Measurements from ENCODE around the gene TCERG1L. TPM values are rescaled to one million over a fixed set of nuclear protein-coding genes. Genes with fewer than 3 reads are reported as not detected.

The TCERG1L gene
- total and polyA plus RNA-seq, 4 donors, result 0.02 to 0.09 (median 0.08) TPM; not detected in 1

- WGBS, 2 donors, result 82 to 83% methylated on average over 17 of the region's 17 CpGs
- H3K9me3 ChIP-seq (ENCODE audit: control insufficient read depth in 4 of 4, insufficient read depth in 3 of 4, low read length in 3 of 4), result peaks cover 0 to 3% (median 0%) of the 10 kb centered on the region in 4 donors
- H3K36me3 ChIP-seq (ENCODE audit: control insufficient read depth in 4 of 4, insufficient read depth in 4 of 4, low read length in 4 of 4), result no peaks in the 10 kb centered on the region
- H3K27me3 ChIP-seq (ENCODE audit: control insufficient read depth in 3 of 3, insufficient read depth in 3 of 3, low read length in 2 of 3), result peaks cover 0 to 24% (median 18%) of the 10 kb centered on the region in 3 donors
- no peak for ATAC-seq (ENCODE audit: insufficient read depth, low FRiP score)
- TF ChIP-seq, protein P1, sequence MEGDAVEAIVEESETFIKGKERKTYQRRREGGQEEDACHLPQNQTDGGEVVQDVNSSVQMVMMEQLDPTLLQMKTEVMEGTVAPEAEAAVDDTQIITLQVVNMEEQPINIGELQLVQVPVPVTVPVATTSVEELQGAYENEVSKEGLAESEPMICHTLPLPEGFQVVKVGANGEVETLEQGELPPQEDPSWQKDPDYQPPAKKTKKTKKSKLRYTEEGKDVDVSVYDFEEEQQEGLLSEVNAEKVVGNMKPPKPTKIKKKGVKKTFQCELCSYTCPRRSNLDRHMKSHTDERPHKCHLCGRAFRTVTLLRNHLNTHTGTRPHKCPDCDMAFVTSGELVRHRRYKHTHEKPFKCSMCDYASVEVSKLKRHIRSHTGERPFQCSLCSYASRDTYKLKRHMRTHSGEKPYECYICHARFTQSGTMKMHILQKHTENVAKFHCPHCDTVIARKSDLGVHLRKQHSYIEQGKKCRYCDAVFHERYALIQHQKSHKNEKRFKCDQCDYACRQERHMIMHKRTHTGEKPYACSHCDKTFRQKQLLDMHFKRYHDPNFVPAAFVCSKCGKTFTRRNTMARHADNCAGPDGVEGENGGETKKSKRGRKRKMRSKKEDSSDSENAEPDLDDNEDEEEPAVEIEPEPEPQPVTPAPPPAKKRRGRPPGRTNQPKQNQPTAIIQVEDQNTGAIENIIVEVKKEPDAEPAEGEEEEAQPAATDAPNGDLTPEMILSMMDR (IDR thresholded peaks at IDR 0.05; ENCODE audit: control extremely low read depth, extremely low read depth), result no peak
- H3K4me3 ChIP-seq, result no peak overlapping the region
- H3K9ac ChIP-seq (ENCODE audit: insufficient read depth in 1 of 2, low read length in 2 of 2), result no peak overlapping the region
- peaks cover 0 to 9% (median 0%) of the 10 kb centered on the region in 5 donors for H3K4me1 ChIP-seq (ENCODE audit: control insufficient read depth in 5 of 5, insufficient read depth in 5 of 5, low read length in 5 of 5)
- no peak for DNase-seq
- H3K27ac ChIP-seq (ENCODE audit: low read depth in 1 of 2, low read length in 1 of 2), result no peak overlapping the region
Observed at GRCh38 chr10:131246775-131247174, 64.7 kb downstream of the TCERG1L start.

- Histone ChIP-seq H3K9ac (ENCODE audit: insufficient read depth in 1 of 2, low read length in 2 of 2) (no peak overlapping the region), H3K9me3 (ENCODE audit: control insufficient read depth in 4 of 4, insufficient read depth in 3 of 4, low read length in 3 of 4) (peaks cover 0 to 3% (median 0%) of the 10 kb centered on the region in 4 donors), H3K27ac (ENCODE audit: low read depth in 1 of 2, low read length in 1 of 2) (no peak overlapping the region), H3K36me3 (ENCODE audit: control insufficient read depth in 4 of 4, insufficient read depth in 4 of 4, low read length in 4 of 4) (no peaks in the 10 kb centered on the region), H3K4me3 (no peak overlapping the region), H3K27me3 (ENCODE audit: control insufficient read depth in 3 of 3, insufficient read depth in 3 of 3, low read length in 2 of 3) (peaks cover 0 to 24% (median 15%) of the 10 kb centered on the region in 3 donors), H3K4me1 (ENCODE audit: control insufficient read depth in 5 of 5, insufficient read depth in 5 of 5, low read length in 5 of 5) (peaks cover 0 to 9% (median 0%) of the 10 kb centered on the region in 5 donors)
- DNase-seq (no peak), ATAC-seq (ENCODE audit: insufficient read depth, low FRiP score) (no peak)
- TF ChIP-seq, protein P1 (IDR thresholded peaks at IDR 0.05; ENCODE audit: control extremely low read depth, extremely low read depth), result no peak
- WGBS, 2 donors, result 71 to 83% methylated on average over 4 of the region's 4 CpGs
Observed at GRCh38 chr10:131246089-131246488, 65.4 kb downstream of the TCERG1L start.

DNA sequence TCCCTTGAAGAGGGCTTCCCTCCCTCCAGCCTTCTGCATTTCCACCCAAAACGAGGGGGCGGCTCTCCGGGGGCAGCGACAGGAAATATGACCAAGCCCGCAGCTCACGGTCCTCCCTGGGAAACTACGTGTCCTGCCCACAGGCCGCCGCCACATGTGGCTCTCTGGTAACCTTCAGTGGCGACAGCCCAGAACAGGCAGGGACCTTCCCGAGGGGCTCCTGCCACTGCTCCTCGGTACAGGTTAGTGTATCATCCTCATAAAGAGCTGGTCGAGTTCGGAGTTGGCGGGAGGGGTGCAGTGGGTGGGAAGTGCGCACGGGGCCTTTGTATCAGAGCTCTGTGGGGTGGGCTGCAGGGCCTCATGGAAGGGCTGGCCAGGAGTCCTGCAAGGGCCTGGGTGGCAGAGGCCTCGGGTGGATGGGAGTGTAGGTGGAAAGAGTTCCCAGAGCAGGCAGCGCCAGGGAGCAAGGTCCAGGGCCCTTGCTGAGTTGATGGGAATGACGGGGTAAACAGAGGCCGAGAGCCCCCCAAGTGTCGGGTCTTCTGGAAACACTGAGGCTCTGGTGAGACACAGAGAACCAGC lies 66.0 kb downstream of the TCERG1L start:
- ATAC-seq (ENCODE audit: insufficient read depth, low FRiP score) (no peak), DNase-seq (no peak)
- whole genome bisulfite sequencing, 2 donors, result 72 to 77% methylated on average over 22 of the region's 22 CpGs
- Histone ChIP-seq H3K4me1 (ENCODE audit: control insufficient read depth in 5 of 5, insufficient read depth in 5 of 5, low read length in 5 of 5) (peaks cover 0 to 9% (median 0%) of the 10 kb centered on the region in 5 donors), H3K27ac (ENCODE audit: low read depth in 1 of 2, low read length in 1 of 2) (no peak overlapping the region), H3K27me3 (ENCODE audit: control insufficient read depth in 3 of 3, insufficient read depth in 3 of 3, low read length in 2 of 3) (peaks cover 0 to 19% (median 11%) of the 10 kb centered on the region in 3 donors), H3K36me3 (ENCODE audit: control insufficient read depth in 4 of 4, insufficient read depth in 4 of 4, low read length in 4 of 4) (no peaks in the 10 kb centered on the region), H3K4me3 (no peak overlapping the region), H3K9ac (ENCODE audit: insufficient read depth in 1 of 2, low read length in 2 of 2) (no peak overlapping the region), H3K9me3 (ENCODE audit: control insufficient read depth in 4 of 4, insufficient read depth in 3 of 4, low read length in 3 of 4) (peaks cover 0 to 3% (median 0%) of the 10 kb centered on the region in 4 donors)
- TF ChIP-seq, protein P1 (IDR thresholded peaks at IDR 0.05; ENCODE audit: control extremely low read depth, extremely low read depth), result no peak

Measured in lung (tissue), 12 donors.